Activated CD4-positive, alpha-beta T cell treated with anti-CD3 and anti-CD28 coated beads for 36 hours (primary cell): ENCODE results near the gene AADACL2. TPM values are rescaled to one million over a fixed set of nuclear protein-coding genes. Genes with fewer than 3 reads are reported as not detected.

Source experiments
- total RNA-seq, 2 experiments: library from RNA; stranded (reverse); gene quantifications; one replicate each; pipeline ENCODE4 v1.2.3, GENCODE V29; 2021

The AADACL2 gene
- total RNA-seq, 2 experiments from 2014 or later = not detected

Other genes starting within 250 kb of the AADACL2 start
- gene AADAC, start 80.2 kb downstream of the AADACL2 start, total RNA-seq = not detected
- not detected for gene SUCNR1, start 139.7 kb downstream of the AADACL2 start, total RNA-seq